HG03097 (cell line): ENCODE results near the gene CDH13.

ENCODE experiments used
- ATAC-seq: cut with Tn5 transposase; IDR thresholded peaks from one replicate; pipeline ENCODE4 v1.9.1; 2021; ENCODE audit not compliant: unreplicated experiment, low FRiP score

The CDH13 gene

DNA sequence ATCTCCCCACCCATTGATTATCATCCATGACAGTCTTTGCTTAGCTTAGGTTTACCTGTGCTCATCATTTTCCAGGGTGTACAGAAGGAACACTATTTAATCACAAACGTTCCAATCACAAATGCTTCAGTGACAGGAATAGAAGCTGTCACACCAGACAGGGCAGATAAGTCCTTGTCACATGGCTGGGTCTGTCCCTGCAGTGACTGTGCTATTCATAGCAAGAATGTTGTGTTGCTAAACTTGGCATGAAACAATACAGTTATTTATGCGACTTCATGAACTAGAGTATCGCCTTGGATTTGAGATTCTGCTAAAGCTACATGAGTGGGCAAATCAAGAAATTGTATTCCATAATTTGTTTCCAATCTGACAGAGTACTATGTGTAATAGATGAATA is 108.4 kb downstream of the CDH13 start:
- ATAC-seq, result no peak

DNA sequence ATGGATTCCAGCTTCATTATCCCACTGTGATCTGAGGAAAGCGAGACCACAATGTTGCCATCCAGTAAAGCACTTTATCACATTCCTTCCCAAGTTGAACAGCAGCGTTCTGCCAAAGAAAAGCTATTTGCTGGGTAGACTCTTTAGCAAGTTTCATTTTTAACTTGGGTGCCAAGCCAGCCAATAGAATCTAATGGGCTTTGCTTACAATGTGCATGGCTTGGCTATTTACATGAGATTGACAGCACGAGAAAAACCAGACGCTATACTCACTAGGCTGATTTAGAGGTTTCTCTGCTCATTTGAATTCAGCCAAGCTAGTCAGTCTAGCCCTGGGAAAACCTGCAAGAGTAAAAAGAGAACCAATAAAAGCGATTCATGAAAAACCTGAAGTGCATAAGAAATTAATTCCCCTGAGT is 108.9 kb downstream of the CDH13 start:
- no peak for ATAC-seq

DNA sequence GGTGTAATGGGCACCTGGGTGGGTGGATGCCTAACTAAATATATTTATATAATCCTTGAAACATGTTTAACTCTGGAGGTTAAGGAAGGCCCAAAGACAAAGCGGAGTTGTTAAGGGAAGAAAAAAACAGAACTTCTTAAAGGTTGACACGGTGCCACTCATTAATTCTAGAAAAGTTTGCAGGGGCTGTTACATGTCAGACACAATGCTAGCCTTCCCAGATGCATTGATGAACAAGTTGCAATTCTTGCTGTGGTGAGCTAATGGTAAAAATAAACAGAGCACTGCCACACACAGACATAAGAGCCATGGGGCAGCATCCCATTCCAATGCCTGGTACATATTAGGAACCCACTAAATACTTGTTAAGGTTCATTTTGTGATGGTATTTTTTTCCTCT is 109.5 kb downstream of the CDH13 start:
- no peak for ATAC-seq

DNA sequence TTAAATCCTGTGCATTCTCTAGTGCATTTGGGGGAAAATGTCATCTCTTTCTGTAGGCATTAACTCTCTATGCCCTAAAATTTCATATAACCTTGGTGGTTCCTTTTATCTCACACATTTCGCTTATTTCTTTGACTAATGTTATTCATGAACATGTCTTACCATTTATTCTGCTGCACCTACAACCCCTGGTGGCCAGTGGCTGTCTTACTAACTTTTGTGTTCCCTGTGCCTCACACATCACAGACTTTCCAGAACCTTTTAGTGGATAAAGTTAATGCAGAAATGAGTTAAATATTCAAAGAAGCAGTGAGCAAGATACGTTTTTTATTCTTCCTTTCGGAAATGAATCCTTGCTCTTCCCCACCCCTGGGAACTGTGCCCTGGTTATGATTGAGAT is 111.9 kb downstream of the CDH13 start:
- no peak for ATAC-seq

DNA sequence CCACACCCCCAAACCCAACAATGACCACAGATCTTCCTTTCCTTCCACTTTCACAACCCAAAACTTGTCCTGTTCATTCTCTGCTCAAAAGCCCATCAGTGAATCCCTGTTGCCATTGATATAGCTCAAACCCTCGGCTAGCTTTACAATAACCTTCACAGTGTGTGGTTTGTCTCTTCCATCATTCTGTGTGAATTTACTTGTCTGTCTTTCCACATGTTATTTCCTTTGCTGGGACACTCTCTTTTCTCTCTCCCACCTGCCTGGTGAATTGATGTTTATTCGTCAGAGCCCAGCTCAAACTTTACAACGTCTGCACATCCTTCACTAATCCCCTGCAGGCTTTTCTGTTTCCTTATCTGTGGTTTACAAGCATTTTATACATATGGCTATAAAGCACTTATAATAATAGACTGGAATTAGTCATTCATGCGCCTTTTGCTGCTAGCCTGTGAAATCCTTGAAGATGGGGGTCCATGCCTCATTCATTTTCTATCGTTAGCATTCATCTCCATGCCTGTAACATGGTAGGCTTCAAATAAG is 114.4 kb downstream of the CDH13 start:
- no peak for ATAC-seq

DNA sequence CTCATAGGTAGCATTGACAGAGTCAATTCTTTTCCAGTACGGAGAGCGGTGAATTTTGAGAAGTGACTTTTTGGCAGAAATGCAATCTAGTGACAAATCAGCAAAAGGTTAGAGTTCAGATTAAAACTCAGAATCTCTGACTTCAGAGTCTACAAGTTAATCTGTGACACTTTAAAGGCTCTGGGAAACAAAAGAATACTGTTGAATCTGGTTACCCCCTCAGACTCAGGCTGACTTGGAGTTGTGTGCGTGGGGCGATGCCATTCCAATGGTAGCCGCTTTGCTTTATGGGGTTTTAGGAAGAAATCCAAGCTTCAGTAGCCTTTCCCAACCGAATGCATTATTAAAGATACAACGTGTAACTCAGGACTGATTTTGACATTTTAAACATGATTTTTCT is 118.2 kb downstream of the CDH13 start:
- no peak for ATAC-seq

DNA sequence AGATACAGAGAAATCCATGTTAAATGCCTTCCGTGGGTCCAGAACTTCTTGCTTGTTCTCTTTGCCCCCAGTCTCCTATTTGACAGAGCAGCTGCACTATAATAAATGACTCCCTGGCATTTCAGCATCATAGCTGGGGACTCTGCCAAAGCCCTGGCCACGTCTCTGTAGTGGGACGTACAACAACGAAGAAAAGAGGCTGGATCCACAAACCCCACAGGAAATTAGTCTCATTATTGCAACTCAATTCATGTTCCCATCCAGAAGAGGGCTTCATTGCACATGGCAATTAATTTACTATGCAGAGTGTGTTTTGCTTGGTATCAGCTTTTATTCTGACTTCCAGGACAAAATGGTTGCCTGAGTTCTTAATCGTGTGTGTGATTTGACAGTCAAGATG is 121.3 kb downstream of the CDH13 start:
- ATAC-seq, result no peak

DNA sequence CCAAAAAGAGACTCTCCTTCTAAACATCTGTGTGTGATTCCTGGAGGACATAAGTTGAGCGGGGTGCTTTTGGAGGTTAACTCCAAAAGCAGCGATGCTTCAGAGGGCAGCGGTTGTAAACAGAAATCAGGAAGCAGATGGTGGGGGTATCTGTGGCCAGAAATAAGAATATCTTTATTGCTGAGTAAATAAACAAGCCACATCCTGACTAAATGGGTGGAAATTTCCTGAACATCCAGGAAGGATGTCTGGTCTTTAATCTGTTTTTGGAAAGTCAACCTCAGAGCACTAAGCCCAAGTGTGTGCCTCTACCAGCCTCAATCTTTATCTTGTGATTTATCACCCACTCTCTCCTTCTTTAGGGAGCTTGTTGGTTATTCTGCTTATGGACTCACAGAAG is 123.3 kb downstream of the CDH13 start:
- ATAC-seq, result no peak

DNA sequence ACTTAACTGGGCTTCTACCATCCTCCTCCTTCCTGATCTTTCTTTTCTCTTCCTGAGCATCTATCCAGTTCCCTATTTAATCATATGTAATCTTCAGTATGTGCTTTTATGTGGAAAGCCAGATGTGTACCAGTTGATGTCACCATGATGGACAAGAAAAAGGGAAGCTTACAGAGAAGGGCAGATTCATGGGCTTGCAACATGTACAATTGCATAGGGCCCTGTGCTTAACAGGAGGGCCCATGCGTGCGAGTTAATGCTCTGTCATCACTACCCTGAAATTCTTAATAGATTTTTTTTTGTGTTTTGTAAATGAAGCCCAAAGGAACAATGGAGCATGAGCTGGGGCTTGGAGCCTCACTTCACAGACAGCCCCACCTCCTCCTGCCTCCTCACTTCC is 124.3 kb downstream of the CDH13 start:
- ATAC-seq, result no peak

DNA sequence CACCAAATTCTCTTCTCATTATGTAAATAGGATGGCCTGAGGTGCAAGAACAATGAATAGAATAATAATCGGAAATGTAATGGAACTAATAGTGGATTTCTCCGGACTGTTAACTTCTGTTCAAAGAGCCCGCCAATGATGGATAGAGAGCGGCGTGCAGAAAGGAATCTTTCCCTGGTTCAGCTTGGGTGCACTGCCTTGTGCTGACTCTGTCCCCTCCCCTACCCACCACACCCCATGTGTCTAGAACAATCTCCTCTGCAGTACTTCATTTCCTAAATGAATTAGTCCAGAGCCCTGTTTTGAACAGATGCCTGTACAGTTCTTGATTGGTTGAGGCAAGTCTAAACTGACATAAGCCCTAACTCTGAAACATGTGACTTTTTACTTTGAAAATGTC is 125.4 kb downstream of the CDH13 start:
- no peak for ATAC-seq

DNA sequence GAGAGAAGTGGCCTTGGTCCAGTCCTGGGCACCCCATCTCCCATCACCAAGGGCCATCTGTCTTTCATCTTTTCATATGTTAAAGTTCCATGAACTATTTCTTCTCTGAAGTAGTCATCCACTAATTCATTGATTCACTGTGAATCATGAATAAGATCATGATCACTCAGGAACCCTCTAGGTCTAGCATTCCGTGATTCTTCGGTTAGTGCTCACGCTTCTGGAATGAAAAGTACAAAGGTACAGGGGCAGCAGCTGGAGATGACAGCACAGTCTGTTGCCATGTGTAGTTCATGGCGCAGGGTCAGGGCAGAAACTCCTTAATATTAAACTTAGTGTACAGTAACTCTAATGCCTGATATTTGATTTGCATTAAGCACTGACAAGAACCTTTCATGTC is 127.1 kb downstream of the CDH13 start:
- ATAC-seq, result no peak

DNA sequence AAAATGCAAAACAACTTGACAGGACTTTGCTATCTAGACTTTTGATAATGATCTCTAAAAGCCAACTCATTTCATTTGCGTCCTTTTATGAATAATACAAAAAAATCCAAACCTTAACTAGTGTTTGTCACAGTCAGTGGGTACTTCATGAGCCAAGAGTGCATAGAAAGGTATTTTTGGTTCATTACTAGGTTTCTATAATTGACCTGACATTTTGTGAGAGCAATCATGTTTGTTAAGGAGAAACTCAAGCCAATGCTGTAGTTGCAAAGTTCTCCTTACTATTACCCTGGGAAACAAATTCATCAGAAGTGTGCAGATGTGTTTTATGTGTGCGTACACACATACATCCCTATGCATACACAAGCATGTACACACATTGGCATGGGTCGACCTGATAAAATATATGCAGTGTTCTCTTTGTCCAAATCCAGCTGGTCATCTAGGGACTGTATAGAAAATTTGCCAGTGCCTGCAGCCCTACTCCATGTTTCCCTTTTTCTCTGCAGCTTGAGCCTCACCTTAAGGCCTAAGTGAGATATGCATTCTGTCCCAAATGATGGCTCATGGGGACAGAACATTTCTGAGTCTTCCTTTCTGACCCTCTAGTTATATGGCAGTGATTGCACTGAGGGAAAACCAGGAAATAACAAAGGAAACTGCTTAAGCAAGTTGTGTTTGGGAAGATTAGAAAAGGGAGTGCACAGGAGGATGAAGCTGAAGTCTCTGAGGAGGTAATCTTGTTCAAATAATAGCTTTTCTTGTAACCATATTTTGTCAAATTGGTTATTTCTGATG is 128.1 kb downstream of the CDH13 start:
- no peak for ATAC-seq

DNA sequence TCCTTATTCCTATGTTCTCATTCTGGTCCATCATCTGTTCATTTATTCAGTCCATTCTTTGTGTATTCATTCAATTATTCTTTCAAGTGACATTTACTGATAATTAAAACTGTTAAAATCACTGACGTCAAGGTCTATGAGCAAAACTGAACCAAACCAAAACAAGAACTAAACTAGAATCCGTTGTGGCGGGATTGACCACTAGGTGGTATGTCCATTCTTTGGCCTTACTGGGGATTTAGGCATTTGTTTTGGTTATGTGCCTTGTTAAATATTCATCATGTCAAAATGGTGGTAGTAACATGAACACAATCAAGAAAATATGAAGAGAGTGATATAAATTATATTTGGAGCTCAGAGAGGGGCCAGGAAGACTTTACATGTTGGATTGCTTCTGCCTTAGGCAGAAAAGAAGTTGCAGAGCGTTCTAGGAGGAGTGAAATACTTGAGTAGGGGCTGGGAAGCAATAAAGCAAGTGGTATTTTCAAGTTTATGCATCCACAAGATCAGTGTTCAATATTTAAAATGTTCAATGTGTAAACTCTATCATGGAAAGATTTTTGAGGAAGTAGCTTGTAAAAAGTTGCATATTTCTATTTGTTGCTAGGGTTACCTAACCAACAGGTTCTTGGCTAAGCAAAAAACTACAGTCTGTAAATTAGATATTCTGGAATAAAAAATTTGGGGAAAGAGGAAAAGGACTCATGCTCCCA is 129.0 kb downstream of the CDH13 start:
- no peak for ATAC-seq

DNA sequence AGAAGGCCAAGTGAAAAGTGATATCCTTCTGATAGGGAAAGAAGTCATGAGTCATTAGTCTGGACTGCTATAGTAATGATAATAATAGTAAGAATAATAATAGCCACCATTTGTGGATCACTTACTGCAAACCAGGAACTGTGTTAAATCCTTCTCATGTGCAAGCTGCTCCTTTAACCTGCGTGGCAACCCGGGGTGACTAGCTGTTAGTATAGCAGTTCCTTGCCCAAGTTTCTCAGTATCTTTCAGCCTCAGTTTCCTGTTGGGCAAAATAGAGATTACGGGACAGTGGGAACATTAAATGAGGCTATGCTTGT is 129.5 kb downstream of the CDH13 start:
- no peak for ATAC-seq

DNA sequence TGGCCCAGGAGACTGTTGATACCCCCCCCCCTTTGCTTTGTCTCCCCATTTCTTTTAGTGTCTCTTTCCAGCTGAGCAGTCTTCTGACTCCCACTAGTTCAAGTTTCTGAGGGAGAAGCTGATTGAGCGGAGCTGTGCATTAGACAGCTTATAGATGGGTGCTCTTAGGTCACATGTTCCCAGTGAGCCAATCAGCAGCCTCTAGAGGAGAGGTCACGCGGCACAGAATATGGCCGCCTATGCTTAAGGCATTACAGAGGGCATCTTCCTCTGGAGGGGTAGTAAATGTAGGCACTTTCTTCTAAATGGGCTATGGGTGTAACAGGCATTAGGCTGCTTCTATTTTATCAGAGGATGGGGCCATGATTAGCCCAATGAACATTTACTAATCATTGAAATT is 131.6 kb downstream of the CDH13 start:
- no peak for ATAC-seq

DNA sequence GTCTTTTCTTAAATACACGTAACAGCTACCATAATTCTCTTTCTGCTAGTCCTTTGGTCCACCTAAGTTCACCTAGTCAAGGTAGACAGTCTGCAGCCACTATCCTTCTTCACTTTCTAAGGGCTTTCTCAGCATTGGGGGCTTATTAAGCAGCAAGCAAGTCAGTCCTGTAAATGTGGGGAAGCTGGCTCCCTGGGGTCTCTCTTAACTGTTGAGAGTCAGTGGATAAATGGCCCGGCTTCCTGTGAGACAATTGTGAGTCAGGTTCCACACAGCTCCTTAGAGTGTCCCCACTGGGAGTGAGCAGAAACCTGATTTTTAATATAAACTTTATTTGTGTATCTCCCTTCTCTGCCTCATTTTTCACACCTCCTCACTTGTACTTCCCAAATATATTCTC is 132.1 kb downstream of the CDH13 start:
- ATAC-seq, result no peak

DNA sequence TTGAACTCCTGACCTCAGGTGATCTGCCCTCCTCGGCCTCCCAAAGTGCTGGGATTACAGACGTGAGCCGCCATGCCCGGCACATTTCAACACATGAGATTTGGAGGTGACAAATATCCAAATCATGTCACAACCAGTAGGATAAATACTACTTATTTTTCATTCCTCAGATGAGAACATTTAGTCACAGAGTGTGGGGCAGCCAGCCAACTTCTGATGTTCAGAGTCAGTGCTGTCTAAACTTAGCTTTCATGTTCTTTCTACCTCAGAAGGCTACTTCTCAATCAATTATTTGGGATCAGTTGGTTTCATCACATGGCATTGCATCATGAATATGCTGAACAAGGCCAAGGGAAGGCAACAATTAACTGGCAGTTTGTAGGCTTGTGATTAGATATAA is 134.5 kb downstream of the CDH13 start:
- no peak for ATAC-seq

DNA sequence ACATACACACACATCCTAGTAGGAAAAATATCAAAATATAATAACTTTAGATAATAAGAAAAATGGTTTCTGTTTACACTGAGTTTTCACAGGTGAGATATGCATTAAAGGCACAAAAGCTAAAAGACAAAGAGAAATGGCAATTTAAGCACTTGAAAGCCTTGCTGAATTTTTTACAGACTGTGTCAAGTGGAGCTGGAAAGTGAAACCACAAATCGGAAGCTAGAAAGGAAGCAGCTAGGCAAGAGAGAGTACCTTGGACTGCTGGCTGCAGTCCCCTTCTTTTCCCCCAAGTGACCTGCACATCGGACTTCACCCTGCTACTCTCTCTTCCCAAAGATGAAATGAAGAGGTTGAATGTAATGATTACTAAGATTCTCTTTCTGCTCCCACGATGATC is 135.1 kb downstream of the CDH13 start:
- no peak for ATAC-seq

DNA sequence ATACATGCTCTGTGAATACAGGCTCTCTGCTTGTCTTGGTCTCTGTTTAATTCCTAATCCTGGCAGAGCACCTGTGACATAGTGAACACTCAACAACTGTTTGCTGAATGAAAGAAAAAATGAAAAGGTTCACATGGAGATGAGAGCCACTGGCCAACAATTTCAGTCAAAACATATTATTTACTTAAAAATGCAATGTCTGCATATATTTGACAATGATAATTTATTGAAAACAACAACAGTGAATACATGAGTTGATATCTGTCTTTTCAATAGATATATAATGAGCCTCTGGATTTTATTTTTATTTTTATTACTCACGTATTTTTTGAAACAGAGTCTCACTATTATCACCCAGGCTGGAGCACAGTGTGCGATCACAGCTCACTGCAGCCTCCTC is 136.6 kb downstream of the CDH13 start:
- no peak for ATAC-seq

DNA sequence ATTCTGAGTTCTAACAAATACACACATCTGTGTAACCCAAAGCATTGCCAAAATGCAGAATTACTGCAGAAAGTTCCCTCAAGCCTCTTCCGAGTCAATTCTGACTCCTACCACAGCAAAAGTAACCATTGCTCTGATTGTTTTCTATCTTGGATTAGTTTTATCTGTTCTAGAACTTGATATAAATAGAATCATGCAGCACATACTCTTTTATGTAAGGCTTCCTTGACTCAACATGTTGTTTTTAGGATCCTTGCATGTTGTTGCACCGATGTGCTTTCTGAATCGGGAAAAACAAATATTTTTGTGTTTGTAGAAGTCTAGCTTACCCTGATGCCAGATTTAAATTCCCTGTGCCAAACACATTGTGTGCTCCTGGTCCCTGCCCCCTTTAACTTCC is 140.4 kb downstream of the CDH13 start:
- no peak for ATAC-seq

DNA sequence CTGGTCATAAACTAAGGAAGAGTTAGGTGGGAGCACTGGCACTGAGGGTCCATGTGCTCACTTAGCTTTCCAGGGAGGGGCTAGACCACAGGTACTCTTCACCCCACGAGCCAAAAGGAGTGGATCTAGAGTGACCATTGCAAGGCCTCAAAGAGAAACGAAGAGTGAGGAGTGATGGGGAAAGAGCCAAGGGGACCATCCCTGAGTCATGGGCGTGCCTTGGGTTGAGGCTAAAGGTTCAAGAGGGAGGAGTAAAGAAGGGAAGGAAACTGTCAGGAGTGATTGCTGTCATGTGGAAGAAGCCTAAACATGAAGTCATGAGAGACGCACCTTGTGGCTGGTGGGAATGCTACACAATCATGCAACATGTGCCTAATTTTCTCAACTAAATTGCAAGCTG is 141.0 kb downstream of the CDH13 start:
- ATAC-seq, result no peak

DNA sequence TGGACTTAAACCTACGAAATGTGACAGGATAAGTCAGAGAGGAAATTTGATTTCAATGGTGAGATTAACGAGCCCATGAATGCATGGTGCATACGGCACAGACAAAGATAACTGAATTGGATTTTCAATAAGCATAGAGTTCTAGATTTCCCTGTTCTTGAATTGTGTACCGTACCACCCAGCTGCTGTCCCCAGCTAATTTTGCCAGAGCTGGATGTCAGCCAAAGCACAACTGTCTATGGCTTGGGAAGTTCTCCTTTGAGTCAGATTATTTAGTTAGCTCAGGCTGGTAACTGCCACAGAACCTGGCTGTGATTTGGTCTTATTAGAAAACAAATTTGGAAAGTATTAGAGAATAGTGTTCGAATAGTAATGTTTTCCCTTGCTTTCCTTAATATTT is 143.1 kb downstream of the CDH13 start:
- ATAC-seq, result no peak
